Right lobe of liver (tissue), 4 donors: ENCODE measurements around the gene GOLGA6C.

Experiments used
- CTCF ChIP-seq, 4 donors: fragments of 200-600 bp in 3 of 4; fragments of 450-650 bp in 1 of 4; IDR thresholded peaks; one replicate each; pipeline versions ENCODE4 v1.5.1 to v1.8.0; 2016 to 2022; ENCODE audit warnings: antibody characterized with exemption in 4 of 4, mild to moderate bottlenecking in 2 of 4
- POLR2A ChIP-seq: fragments of 450-650 bp; IDR thresholded peaks from one replicate; pipeline ENCODE4 v1.6.1; 2017; ENCODE audit warnings: antibody characterized with exemption, mild to moderate bottlenecking
- donor health status: DM: no; HTN: no; CAD: no.
- donor health status: DM: no; HTN: no; CAD: no.
- donor health status: DM: no; HTN: yes; CAD: no.

GRCh38 chr15:75233504-75234190, 24.5 kb upstream of the GOLGA6C start:
- TF ChIP-seq CTCF (IDR thresholded peaks at IDR 0.05): no peak
- TF ChIP-seq POLR2A: no peak
